HFFc6 (cell line): ENCODE results near the gene VSIR. TPM values are rescaled to one million over a fixed set of nuclear protein-coding genes. Genes with fewer than 3 reads are reported as not detected.

Experiments
- DNase-seq: peaks from one replicate; pipeline ENCODE4 v3.0.0-alpha.2; 2018
- H3K27ac Mint-ChIP-seq: 2 replicates; pipeline ENCODE4 v1.8.0; 2020; ENCODE audit warnings: mild to moderate bottlenecking, mixed read lengths
- H3K27me3 Mint-ChIP-seq: 2 replicates; pipeline ENCODE4 v1.8.0; 2021; ENCODE audit warnings: mild to moderate bottlenecking, moderate library complexity, mixed read lengths; ENCODE audit not compliant: insufficient read depth
- H3K36me3 Mint-ChIP-seq: 2 replicates; pipeline ENCODE4 v1.8.0; 2021; ENCODE audit warnings: low read depth, mixed read lengths
- H3K4me1 Mint-ChIP-seq: 2 replicates; pipeline ENCODE4 v1.8.0; 2020; ENCODE audit warnings: low read depth, mixed read lengths
- H3K4me3 Mint-ChIP-seq: 2 replicates; pipeline ENCODE4 v1.8.0; 2020; ENCODE audit warnings: mild to moderate bottlenecking, moderate library complexity, mixed read lengths
- H3K9me3 Mint-ChIP-seq: 2 replicates; pipeline ENCODE4 v1.8.0; 2020; ENCODE audit warnings: mild to moderate bottlenecking, mixed read lengths
- CTCF ChIP-seq: fragments of 200-600 bp; sonication (generic); IDR thresholded peaks from 2 replicates; pipeline ENCODE4 v1.5.0; 2021; ENCODE audit warnings: antibody characterized with exemption, mild to moderate bottlenecking
- total RNA-seq, 6 experiments: library from RNA; stranded (reverse); fragmentation: NEBNext Ultra II Directional; extraction: Animal tissue kit (Norgen Biotek cat#: 25700); gene quantifications; 2 replicates in 1 of 6; 3 replicates in 5 of 6; pipeline ENCODE4 v1.2.3, GENCODE V29; 2021

The VSIR gene
- total RNA-seq, 6 experiments from 2014 or later, result 24.3 to 36.2 (median 29.0) TPM

- Mint-ChIP-seq H3K27ac (no peak overlapping the region), H3K27me3 (peaks cover 19% of the 10 kb centered on the region), H3K4me1 (peaks cover 14% of the 10 kb centered on the region), H3K36me3 (no peaks in the 10 kb centered on the region), H3K9me3 (no peaks in the 10 kb centered on the region), H3K4me3 (no peak overlapping the region)
- TF ChIP-seq CTCF, result no peak
- no peak for DNase-seq
Observed at GRCh38 chr10:71708897-71709882, 64.1 kb downstream of the VSIR start.

- Mint-ChIP-seq H3K27me3 (peaks cover 23% of the 10 kb centered on the region), H3K27ac (no peak overlapping the region), H3K4me3 (no peak overlapping the region), H3K36me3 (no peaks in the 10 kb centered on the region), H3K9me3 (no peaks in the 10 kb centered on the region), H3K4me1 (peaks cover 6% of the 10 kb centered on the region)
- peak; percentile 87 for TF ChIP-seq CTCF
- no peak for DNase-seq
Observed at GRCh38 chr10:71708301-71708703, 65.0 kb downstream of the VSIR start.

DNA sequence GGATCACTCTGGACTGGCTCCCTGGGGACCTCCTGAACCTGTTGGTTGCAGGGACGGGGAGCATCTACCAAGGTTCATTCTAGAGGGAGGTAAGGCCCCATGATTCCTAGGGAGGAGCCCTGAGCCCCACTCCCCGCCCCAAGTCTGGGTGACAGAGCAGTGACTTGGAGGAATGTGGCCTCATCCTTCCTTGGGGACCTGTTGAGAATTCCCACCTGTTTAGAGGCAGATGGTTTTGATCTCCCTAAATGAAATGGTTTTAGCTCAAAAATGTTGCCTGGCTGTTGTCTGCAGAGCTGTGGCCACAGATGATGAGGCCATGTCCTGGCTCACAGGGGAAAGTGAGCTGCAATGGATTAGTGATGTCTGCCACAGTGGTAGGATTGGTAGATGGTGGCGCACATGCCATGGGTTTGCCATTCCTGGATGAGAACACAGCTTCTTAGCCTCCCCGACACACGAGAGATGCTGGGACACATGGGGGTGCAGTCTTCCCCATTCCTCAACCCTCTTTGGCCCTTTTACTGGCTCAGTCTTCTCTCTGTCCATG is 66.0 kb downstream of the VSIR start:
- Mint-ChIP-seq H3K4me3 (no peak overlapping the region), H3K4me1 (no peaks in the 10 kb centered on the region), H3K27me3 (peaks cover 30% of the 10 kb centered on the region), H3K27ac (no peak overlapping the region), H3K9me3 (no peaks in the 10 kb centered on the region), H3K36me3 (no peaks in the 10 kb centered on the region)
- no peak for TF ChIP-seq CTCF
- no peak for DNase-seq

GRCh38 chr10:71706216-71707121 is 66.9 kb downstream of the VSIR start:
- DNase-seq, result no peak
- Mint-ChIP-seq H3K36me3 (no peaks in the 10 kb centered on the region), H3K27ac (no peak overlapping the region), H3K9me3 (no peaks in the 10 kb centered on the region), H3K27me3 (peaks cover 35% of the 10 kb centered on the region), H3K4me3 (no peak overlapping the region), H3K4me1 (no peaks in the 10 kb centered on the region)
- no peak for TF ChIP-seq CTCF

DNA sequence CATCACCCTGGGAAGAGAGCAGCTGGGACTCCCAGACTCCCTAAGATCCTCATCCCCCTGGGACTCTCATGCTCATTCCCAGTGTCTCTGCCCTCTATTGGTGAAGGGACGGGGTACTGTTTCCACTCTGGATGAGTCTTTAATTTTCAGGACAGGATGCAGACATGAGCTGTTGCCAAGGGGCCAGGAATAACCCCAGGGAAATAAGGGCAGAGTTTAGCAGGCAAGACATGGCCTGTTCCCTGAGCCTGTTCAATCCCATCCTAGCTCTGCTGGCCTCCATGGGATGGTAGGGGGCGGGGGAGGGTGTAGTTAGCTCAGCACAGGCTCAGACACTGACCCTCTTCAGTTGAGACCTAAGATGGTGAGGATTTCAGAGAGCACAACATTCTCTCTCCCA is 67.7 kb downstream of the VSIR start:
- H3K4me3 Mint-ChIP-seq, result no peak overlapping the region
- no peaks in the 10 kb centered on the region for H3K4me1 Mint-ChIP-seq
- TF ChIP-seq CTCF, result 0 out of 2 replicates have a peak, but pooled peaks have one; percentile 21
- H3K27me3 Mint-ChIP-seq, result peaks cover 39% of the 10 kb centered on the region
- no peak for DNase-seq
- H3K36me3 Mint-ChIP-seq, result no peaks in the 10 kb centered on the region
- H3K9me3 Mint-ChIP-seq, result no peaks in the 10 kb centered on the region
- H3K27ac Mint-ChIP-seq, result no peak overlapping the region
